ENCODE data around the gene CCR7.
"Not testable (repeated sequence)": the region's sequence is repeated elsewhere in the genome, so short reads cannot be mapped to it uniquely, and the experiment has no call there.

GRCh38 chr17:40572245-40572993 lies 7.1 kb upstream of the CCR7 start:
- TF ChIP-seq HDAC2 (IDR thresholded peaks at IDR 0.05; ENCODE audit: borderline replicate concordance in 1 of 2, low read depth in 2 of 2, low read length in 2 of 2); TCF12 (IDR thresholded peaks at IDR 0.05; ENCODE audit: low read depth, low read length); CTCF (IDR thresholded peaks at IDR 0.05; ENCODE audit: control extremely low read depth in 1 of 3, insufficient read depth in 1 of 3, low read depth in 1 of 3, low read length in 3 of 3); MAX (IDR thresholded peaks at IDR 0.05); POLR2AphosphoS5 (IDR thresholded peaks at IDR 0.05; ENCODE audit: low read depth, low read length); TAF7 (optimal IDR thresholded peaks at IDR 0.05; ENCODE audit: borderline replicate concordance, low read depth, low read length); RFX5 (IDR thresholded peaks at IDR 0.05; ENCODE audit: borderline replicate concordance, low read depth, low read length); FOSL1 (IDR thresholded peaks at IDR 0.05; ENCODE audit: insufficient read depth, low read depth, low read length); EZH2 (IDR thresholded peaks at IDR 0.05; ENCODE audit: low read depth, low read length, severe bottlenecking); RAD21 (IDR thresholded peaks at IDR 0.05 in 1 of 2, conservative IDR thresholded peaks at IDR 0.05 in 1 of 2; ENCODE audit: low read depth in 2 of 2, low read length in 2 of 2): not testable (repeated sequence)
